GM23338 (cell line): ENCODE measurements around the gene IKZF1.

Experiments used
- EZH2 ChIP-seq: fragments of 200-600 bp; sonication (generic); IDR thresholded peaks from one replicate; pipeline ENCODE4 v1.8.0; 2017; ENCODE audit warnings: antibody characterized with exemption, mild to moderate bottlenecking, low read depth; ENCODE audit not compliant: unreplicated experiment
- JUNB ChIP-seq: IDR thresholded peaks from one replicate; pipeline ENCODE4 v1.6.1; 2016; ENCODE audit warnings: antibody characterized with exemption; ENCODE audit not compliant: unreplicated experiment
- POLR2AphosphoS5 ChIP-seq: IDR thresholded peaks from 2 replicates; pipeline ENCODE4 v1.6.1; 2016; ENCODE audit warnings: antibody characterized with exemption, low read depth
- TF ChIP-seq, protein P1 (sequence below), 2 experiments: fragments of 200-600 bp in 1 of 2; sonication (generic) in 1 of 2; conservative IDR thresholded peaks; 2 replicates each; pipeline versions ENCODE4 v1.5.1 to v1.6.1; 2016 to 2017; ENCODE audit warnings: antibody characterized with exemption in 2 of 2, low read depth in 2 of 2, mild to moderate bottlenecking in 2 of 2, moderate library complexity in 1 of 2
- TF ChIP-seq, protein P2 (sequence below): IDR thresholded peaks from one replicate; pipeline ENCODE4 v1.6.1; 2018; ENCODE audit warnings: antibody characterized with exemption; ENCODE audit not compliant: unreplicated experiment

- no peak for TF ChIP-seq JUNB
- TF ChIP-seq, protein P1, sequence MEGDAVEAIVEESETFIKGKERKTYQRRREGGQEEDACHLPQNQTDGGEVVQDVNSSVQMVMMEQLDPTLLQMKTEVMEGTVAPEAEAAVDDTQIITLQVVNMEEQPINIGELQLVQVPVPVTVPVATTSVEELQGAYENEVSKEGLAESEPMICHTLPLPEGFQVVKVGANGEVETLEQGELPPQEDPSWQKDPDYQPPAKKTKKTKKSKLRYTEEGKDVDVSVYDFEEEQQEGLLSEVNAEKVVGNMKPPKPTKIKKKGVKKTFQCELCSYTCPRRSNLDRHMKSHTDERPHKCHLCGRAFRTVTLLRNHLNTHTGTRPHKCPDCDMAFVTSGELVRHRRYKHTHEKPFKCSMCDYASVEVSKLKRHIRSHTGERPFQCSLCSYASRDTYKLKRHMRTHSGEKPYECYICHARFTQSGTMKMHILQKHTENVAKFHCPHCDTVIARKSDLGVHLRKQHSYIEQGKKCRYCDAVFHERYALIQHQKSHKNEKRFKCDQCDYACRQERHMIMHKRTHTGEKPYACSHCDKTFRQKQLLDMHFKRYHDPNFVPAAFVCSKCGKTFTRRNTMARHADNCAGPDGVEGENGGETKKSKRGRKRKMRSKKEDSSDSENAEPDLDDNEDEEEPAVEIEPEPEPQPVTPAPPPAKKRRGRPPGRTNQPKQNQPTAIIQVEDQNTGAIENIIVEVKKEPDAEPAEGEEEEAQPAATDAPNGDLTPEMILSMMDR (conservative IDR thresholded peaks at IDR 0.05; ENCODE audit: low read depth in 2 of 2) = no peak
- TF ChIP-seq, protein P2, sequence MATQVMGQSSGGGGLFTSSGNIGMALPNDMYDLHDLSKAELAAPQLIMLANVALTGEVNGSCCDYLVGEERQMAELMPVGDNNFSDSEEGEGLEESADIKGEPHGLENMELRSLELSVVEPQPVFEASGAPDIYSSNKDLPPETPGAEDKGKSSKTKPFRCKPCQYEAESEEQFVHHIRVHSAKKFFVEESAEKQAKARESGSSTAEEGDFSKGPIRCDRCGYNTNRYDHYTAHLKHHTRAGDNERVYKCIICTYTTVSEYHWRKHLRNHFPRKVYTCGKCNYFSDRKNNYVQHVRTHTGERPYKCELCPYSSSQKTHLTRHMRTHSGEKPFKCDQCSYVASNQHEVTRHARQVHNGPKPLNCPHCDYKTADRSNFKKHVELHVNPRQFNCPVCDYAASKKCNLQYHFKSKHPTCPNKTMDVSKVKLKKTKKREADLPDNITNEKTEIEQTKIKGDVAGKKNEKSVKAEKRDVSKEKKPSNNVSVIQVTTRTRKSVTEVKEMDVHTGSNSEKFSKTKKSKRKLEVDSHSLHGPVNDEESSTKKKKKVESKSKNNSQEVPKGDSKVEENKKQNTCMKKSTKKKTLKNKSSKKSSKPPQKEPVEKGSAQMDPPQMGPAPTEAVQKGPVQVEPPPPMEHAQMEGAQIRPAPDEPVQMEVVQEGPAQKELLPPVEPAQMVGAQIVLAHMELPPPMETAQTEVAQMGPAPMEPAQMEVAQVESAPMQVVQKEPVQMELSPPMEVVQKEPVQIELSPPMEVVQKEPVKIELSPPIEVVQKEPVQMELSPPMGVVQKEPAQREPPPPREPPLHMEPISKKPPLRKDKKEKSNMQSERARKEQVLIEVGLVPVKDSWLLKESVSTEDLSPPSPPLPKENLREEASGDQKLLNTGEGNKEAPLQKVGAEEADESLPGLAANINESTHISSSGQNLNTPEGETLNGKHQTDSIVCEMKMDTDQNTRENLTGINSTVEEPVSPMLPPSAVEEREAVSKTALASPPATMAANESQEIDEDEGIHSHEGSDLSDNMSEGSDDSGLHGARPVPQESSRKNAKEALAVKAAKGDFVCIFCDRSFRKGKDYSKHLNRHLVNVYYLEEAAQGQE = no peak
- TF ChIP-seq EZH2 = no peak
- TF ChIP-seq POLR2AphosphoS5 = no peak
Measured at GRCh38 chr7:50423860-50424259, 119.3 kb downstream of the IKZF1 start.
